ENCODE data around the gene RNASEH2A. TPM values are rescaled to one million over a fixed set of nuclear protein-coding genes. Genes with fewer than 3 reads are reported as not detected.

The RNASEH2A gene
- total and polyA plus RNA-seq, 2 of the 13 experiments (the other 11 are each of a cell fraction or from before 2014, with no cell fraction given) = 25.1 to 35.8 TPM

DNA sequence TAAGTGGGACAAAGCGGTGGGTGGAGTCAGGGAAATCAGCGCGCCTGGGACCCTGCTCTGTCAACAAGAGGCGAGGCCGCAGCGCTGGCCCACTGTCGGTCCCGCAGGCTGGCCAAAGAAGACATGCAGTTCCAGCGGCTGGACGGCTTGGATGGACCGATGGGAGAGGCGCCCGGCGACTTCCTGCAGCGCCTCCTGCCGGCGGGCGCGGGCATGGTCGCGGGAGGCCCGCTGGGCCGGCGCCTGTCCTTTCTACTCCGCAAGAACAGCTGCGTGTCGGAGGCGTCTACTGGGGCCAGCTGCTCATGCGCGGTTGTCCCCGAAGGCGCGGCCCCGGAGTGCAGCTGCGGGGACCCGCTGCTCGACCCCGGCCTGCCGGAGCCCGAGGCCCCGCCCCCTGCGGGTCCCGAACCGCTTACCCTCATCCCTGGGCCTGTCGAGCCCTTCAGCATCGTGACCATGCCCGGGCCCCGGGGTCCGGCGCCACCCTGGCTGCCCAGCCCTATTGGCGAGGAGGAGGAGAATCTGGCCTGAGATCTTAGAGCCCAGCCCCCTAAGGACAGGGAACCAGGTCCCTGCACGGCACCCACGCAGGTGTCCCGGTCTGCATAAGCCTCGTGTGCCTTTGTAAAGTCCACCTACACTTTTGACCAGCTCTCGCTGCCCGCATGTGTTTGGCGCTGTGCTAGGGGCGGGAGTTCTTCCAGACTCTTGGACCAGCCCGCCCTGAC is 48.7 kb upstream of the RNASEH2A start (continued):
- TF ChIP-seq, protein P1, sequence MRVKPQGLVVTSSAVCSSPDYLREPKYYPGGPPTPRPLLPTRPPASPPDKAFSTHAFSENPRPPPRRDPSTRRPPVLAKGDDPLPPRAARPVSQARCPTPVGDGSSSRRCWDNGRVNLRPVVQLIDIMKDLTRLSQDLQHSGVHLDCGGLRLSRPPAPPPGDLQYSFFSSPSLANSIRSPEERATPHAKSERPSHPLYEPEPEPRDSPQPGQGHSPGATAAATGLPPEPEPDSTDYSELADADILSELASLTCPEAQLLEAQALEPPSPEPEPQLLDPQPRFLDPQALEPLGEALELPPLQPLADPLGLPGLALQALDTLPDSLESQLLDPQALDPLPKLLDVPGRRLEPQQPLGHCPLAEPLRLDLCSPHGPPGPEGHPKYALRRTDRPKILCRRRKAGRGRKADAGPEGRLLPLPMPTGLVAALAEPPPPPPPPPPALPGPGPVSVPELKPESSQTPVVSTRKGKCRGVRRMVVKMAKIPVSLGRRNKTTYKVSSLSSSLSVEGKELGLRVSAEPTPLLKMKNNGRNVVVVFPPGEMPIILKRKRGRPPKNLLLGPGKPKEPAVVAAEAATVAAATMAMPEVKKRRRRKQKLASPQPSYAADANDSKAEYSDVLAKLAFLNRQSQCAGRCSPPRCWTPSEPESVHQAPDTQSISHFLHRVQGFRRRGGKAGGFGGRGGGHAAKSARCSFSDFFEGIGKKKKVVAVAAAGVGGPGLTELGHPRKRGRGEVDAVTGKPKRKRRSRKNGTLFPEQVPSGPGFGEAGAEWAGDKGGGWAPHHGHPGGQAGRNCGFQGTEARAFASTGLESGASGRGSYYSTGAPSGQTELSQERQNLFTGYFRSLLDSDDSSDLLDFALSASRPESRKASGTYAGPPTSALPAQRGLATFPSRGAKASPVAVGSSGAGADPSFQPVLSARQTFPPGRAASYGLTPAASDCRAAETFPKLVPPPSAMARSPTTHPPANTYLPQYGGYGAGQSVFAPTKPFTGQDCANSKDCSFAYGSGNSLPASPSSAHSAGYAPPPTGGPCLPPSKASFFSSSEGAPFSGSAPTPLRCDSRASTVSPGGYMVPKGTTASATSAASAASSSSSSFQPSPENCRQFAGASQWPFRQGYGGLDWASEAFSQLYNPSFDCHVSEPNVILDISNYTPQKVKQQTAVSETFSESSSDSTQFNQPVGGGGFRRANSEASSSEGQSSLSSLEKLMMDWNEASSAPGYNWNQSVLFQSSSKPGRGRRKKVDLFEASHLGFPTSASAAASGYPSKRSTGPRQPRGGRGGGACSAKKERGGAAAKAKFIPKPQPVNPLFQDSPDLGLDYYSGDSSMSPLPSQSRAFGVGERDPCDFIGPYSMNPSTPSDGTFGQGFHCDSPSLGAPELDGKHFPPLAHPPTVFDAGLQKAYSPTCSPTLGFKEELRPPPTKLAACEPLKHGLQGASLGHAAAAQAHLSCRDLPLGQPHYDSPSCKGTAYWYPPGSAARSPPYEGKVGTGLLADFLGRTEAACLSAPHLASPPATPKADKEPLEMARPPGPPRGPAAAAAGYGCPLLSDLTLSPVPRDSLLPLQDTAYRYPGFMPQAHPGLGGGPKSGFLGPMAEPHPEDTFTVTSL (CRISPR knock-in tag; IDR thresholded peaks at IDR 0.05; ENCODE audit: borderline replicate concordance) = no peak
- TF ChIP-seq KLF9 (CRISPR knock-in tag; IDR thresholded peaks at IDR 0.05; ENCODE audit: low read depth) = no peak
- TF ChIP-seq ZBTB21 (CRISPR knock-in tag; IDR thresholded peaks at IDR 0.05) = no peak
- peak; percentile 36; the same call in 1 of the 2 replicates for TF ChIP-seq RBFOX2 (IDR thresholded peaks at IDR 0.05; ENCODE audit: low read depth, low read length)
- no peak for TF ChIP-seq ZNF878 (CRISPR knock-in tag; IDR thresholded peaks at IDR 0.05)
- TF ChIP-seq HIVEP1 (CRISPR knock-in tag; IDR thresholded peaks at IDR 0.05) = no peak
- TF ChIP-seq, protein P2, sequence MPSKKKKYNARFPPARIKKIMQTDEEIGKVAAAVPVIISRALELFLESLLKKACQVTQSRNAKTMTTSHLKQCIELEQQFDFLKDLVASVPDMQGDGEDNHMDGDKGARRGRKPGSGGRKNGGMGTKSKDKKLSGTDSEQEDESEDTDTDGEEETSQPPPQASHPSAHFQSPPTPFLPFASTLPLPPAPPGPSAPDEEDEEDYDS (CRISPR knock-in tag; IDR thresholded peaks at IDR 0.05) = peak; percentile 22; the same call in 1 of the 2 replicates
- peak; percentile 58; the same call in 1 of the 2 replicates for TF ChIP-seq ZNF230 (CRISPR knock-in tag; IDR thresholded peaks at IDR 0.05)
- TF ChIP-seq, protein P3, sequence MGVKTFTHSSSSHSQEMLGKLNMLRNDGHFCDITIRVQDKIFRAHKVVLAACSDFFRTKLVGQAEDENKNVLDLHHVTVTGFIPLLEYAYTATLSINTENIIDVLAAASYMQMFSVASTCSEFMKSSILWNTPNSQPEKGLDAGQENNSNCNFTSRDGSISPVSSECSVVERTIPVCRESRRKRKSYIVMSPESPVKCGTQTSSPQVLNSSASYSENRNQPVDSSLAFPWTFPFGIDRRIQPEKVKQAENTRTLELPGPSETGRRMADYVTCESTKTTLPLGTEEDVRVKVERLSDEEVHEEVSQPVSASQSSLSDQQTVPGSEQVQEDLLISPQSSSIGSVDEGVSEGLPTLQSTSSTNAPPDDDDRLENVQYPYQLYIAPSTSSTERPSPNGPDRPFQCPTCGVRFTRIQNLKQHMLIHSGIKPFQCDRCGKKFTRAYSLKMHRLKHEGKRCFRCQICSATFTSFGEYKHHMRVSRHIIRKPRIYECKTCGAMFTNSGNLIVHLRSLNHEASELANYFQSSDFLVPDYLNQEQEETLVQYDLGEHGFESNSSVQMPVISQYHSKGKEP (CRISPR knock-in tag; IDR thresholded peaks at IDR 0.05) = no peak
- TF ChIP-seq, protein P4, sequence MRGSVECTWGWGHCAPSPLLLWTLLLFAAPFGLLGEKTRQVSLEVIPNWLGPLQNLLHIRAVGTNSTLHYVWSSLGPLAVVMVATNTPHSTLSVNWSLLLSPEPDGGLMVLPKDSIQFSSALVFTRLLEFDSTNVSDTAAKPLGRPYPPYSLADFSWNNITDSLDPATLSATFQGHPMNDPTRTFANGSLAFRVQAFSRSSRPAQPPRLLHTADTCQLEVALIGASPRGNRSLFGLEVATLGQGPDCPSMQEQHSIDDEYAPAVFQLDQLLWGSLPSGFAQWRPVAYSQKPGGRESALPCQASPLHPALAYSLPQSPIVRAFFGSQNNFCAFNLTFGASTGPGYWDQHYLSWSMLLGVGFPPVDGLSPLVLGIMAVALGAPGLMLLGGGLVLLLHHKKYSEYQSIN (CRISPR knock-in tag; IDR thresholded peaks at IDR 0.05; ENCODE audit: borderline replicate concordance) = no peak
- no peak for TF ChIP-seq POLR2A (IDR thresholded peaks at IDR 0.05; ENCODE audit: insufficient read depth in 1 of 2, low read depth in 2 of 2, low read length in 2 of 2)
- TF ChIP-seq ZNF782 (CRISPR knock-in tag; IDR thresholded peaks at IDR 0.05; ENCODE audit: borderline replicate concordance) = no peak; the same call in 1 of the 2 replicates
- no peak for TF ChIP-seq NONO (IDR thresholded peaks at IDR 0.05)
- TF ChIP-seq NONO (CRISPR knock-in tag; conservative IDR thresholded peaks at IDR 0.05) = no peak
- TF ChIP-seq SAFB2 (CRISPR knock-in tag; IDR thresholded peaks at IDR 0.05; ENCODE audit: borderline replicate concordance, low read depth) = peak; percentile 11; the same call in 1 of the 2 replicates
- peak; percentile 58; the same call in 1 of the 2 replicates for TF ChIP-seq ZBTB7B (CRISPR knock-in tag; IDR thresholded peaks at IDR 0.05)
- TF ChIP-seq, protein P5, sequence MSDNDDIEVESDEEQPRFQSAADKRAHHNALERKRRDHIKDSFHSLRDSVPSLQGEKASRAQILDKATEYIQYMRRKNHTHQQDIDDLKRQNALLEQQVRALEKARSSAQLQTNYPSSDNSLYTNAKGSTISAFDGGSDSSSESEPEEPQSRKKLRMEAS (IDR thresholded peaks at IDR 0.05) = peak; percentile 47
- no peak for TF ChIP-seq ZNF12 (CRISPR knock-in tag; IDR thresholded peaks at IDR 0.05)
- TF ChIP-seq MED8 (CRISPR knock-in tag; IDR thresholded peaks at IDR 0.05; ENCODE audit: insufficient replicate concordance) = no peak
- TF ChIP-seq SP1 (IDR thresholded peaks at IDR 0.05) = no peak
- TF ChIP-seq SP1 (CRISPR knock-in tag; IDR thresholded peaks at IDR 0.05) = 0 out of 2 replicates have a peak, but pooled peaks have one; percentile 28
- peak; percentile 56 for TF ChIP-seq HNRNPK (IDR thresholded peaks at IDR 0.05; ENCODE audit: low read depth, low read length, poor library complexity, severe bottlenecking)
